ENCODE data around the gene CDC25A. TPM values are rescaled to one million over a fixed set of nuclear protein-coding genes. Genes with fewer than 3 reads are reported as not detected.
A peak's percentile ranks its signal among the peaks of the same experiment; 100 is the strongest.

CDC25A gene
- 50.9 and 52.6 TPM in 2 replicates for total RNA-seq

GRCh38 chr3:48188266-48189201, at the start of gene CDC25A:
CDC25A (minus strand) TSS chr3:48188417; CDS start chr3:48187947, 470 bp downstream.
- Mint-ChIP-seq H3K27me3 (ENCODE audit: insufficient read depth) (peaks cover 6% of the 10 kb centered on the region), H3K27ac (peak within 1 kb of the TSS; percentile 92), H3K9me3 (no peaks in the 10 kb centered on the region), H3K36me3 (ENCODE audit: low read depth) (peaks cover 19% of the 10 kb centered on the region), H3K4me1 (ENCODE audit: low read depth) (peaks cover 35% of the 10 kb centered on the region), H3K4me3 (peak within 1 kb of the TSS; percentile 96)
- DNase-seq (ENCODE audit: low spot score) = peak; percentile 95
- intact Hi-C loops (cut with micrococcal nuclease) = loop anchor here (1.0 to 2.0 kb wide), 13 partner anchors 53 to 1212 kb away; partner anchors contain the start of genes CCDC12, CCDC51, DHX30 and ELP6

- Mint-ChIP-seq H3K4me1 (ENCODE audit: low read depth) (peaks cover 19% of the 10 kb centered on the region), H3K27ac (no peak overlapping the region), H3K9me3 (no peaks in the 10 kb centered on the region), H3K27me3 (ENCODE audit: insufficient read depth) (no peaks in the 10 kb centered on the region), H3K36me3 (ENCODE audit: low read depth) (no peaks in the 10 kb centered on the region), H3K4me3 (no peak overlapping the region)
- no peak for DNase-seq (ENCODE audit: low spot score)
- intact Hi-C loops (cut with micrococcal nuclease) = no loop called here
These were observed 48.3 kb upstream of the CDC25A start for GRCh38 chr3:48236531-48236930.

GRCh38 chr3:48233542-48233941, 45.3 kb upstream of the CDC25A start:
- Mint-ChIP-seq H3K4me3 (no peak overlapping the region), H3K27me3 (ENCODE audit: insufficient read depth) (no peaks in the 10 kb centered on the region), H3K4me1 (ENCODE audit: low read depth) (peaks cover 10% of the 10 kb centered on the region), H3K9me3 (no peaks in the 10 kb centered on the region), H3K27ac (no peak overlapping the region), H3K36me3 (ENCODE audit: low read depth) (no peaks in the 10 kb centered on the region)
- DNase-seq (ENCODE audit: low spot score) = no peak
- intact Hi-C loops (cut with micrococcal nuclease) = loop anchor here (2.0 kb wide), 1 partner anchor 35 kb away; no protein-coding TSS in a partner anchor

GRCh38 chr3:48232734-48233133, 44.5 kb upstream of the CDC25A start:
- Mint-ChIP-seq H3K36me3 (ENCODE audit: low read depth) (no peaks in the 10 kb centered on the region), H3K27ac (no peak overlapping the region), H3K4me1 (ENCODE audit: low read depth) (peaks cover 10% of the 10 kb centered on the region), H3K9me3 (no peaks in the 10 kb centered on the region), H3K4me3 (no peak overlapping the region), H3K27me3 (ENCODE audit: insufficient read depth) (no peaks in the 10 kb centered on the region)
- DNase-seq (ENCODE audit: low spot score) = peak; percentile 26
- intact Hi-C loops (cut with micrococcal nuclease) = loop anchor here (1.0 to 2.0 kb wide), 4 partner anchors 36 to 204 kb away; no protein-coding TSS in a partner anchor

GRCh38 chr3:48232232-48232631, 44.0 kb upstream of the CDC25A start:
- H3K9me3 Mint-ChIP-seq = no peaks in the 10 kb centered on the region
- no peak overlapping the region for H3K4me3 Mint-ChIP-seq
- DNase-seq (ENCODE audit: low spot score) = no peak
- H3K36me3 Mint-ChIP-seq (ENCODE audit: low read depth) = no peaks in the 10 kb centered on the region
- H3K27ac Mint-ChIP-seq = no peak overlapping the region
- intact Hi-C loops (cut with micrococcal nuclease) = loop anchor here (1.0 to 2.0 kb wide), 4 partner anchors 37 to 204 kb away; no protein-coding TSS in a partner anchor
- H3K4me1 Mint-ChIP-seq (ENCODE audit: low read depth) = peaks cover 10% of the 10 kb centered on the region
- H3K27me3 Mint-ChIP-seq (ENCODE audit: insufficient read depth) = peaks cover 1% of the 10 kb centered on the region

- Mint-ChIP-seq H3K27me3 (ENCODE audit: insufficient read depth) (peaks cover 5% of the 10 kb centered on the region), H3K9me3 (no peaks in the 10 kb centered on the region), H3K36me3 (ENCODE audit: low read depth) (no peaks in the 10 kb centered on the region), H3K4me1 (ENCODE audit: low read depth) (no peaks in the 10 kb centered on the region), H3K27ac (no peak overlapping the region), H3K4me3 (no peak overlapping the region)
- DNase-seq (ENCODE audit: low spot score) = no peak
- intact Hi-C loops (cut with micrococcal nuclease) = no loop called here
These were observed 38.7 kb upstream of the CDC25A start for GRCh38 chr3:48226939-48227338.

GRCh38 chr3:48225587-48225986, 37.4 kb upstream of the CDC25A start:
- DNase-seq (ENCODE audit: low spot score) = no peak
- no peak overlapping the region for H3K27ac Mint-ChIP-seq
- intact Hi-C loops (cut with micrococcal nuclease) = no loop called here

GRCh38 chr3:48222616-48223513, 34.6 kb upstream of the CDC25A start, which contains the start of gene CAMP:
CAMP (plus strand) TSS chr3:48223495; CDS start chr3:48223512, 17 bp downstream.
- no peaks in the 10 kb centered on the region for H3K9me3 Mint-ChIP-seq
- H3K36me3 Mint-ChIP-seq (ENCODE audit: low read depth) = no peaks in the 10 kb centered on the region
- intact Hi-C loops (cut with micrococcal nuclease) = no loop called here
- DNase-seq (ENCODE audit: low spot score) = no peak
- no peak within 1 kb of the TSS for H3K4me3 Mint-ChIP-seq
- H3K27me3 Mint-ChIP-seq (ENCODE audit: insufficient read depth) = peaks cover 10% of the 10 kb centered on the region
- no peaks in the 10 kb centered on the region for H3K4me1 Mint-ChIP-seq (ENCODE audit: low read depth)
- no peak within 1 kb of the TSS for H3K27ac Mint-ChIP-seq

More at GRCh38 chr3:48225587-48225986, 37.4 kb upstream of the CDC25A start:
- Mint-ChIP-seq H3K36me3 (ENCODE audit: low read depth) (no peaks in the 10 kb centered on the region), H3K4me1 (ENCODE audit: low read depth) (no peaks in the 10 kb centered on the region), H3K4me3 (no peak overlapping the region), H3K27me3 (ENCODE audit: insufficient read depth) (peaks cover 8% of the 10 kb centered on the region), H3K9me3 (no peaks in the 10 kb centered on the region)

- H3K27me3 Mint-ChIP-seq (ENCODE audit: insufficient read depth) = peaks cover 6% of the 10 kb centered on the region
- H3K36me3 Mint-ChIP-seq (ENCODE audit: low read depth) = no peaks in the 10 kb centered on the region
- no peaks in the 10 kb centered on the region for H3K4me1 Mint-ChIP-seq (ENCODE audit: low read depth)
- no peak overlapping the region for H3K27ac Mint-ChIP-seq
- intact Hi-C loops (cut with micrococcal nuclease) = no loop called here
- no peak for DNase-seq (ENCODE audit: low spot score)
- H3K9me3 Mint-ChIP-seq = no peaks in the 10 kb centered on the region
- no peak overlapping the region for H3K4me3 Mint-ChIP-seq
These were observed 32.5 kb upstream of the CDC25A start for GRCh38 chr3:48220746-48221145.

GRCh38 chr3:48219543-48219942, 31.3 kb upstream of the CDC25A start:
- no peak overlapping the region for H3K4me3 Mint-ChIP-seq
- DNase-seq (ENCODE audit: low spot score) = no peak
- intact Hi-C loops (cut with micrococcal nuclease) = no loop called here
- H3K4me1 Mint-ChIP-seq (ENCODE audit: low read depth) = no peaks in the 10 kb centered on the region
- H3K9me3 Mint-ChIP-seq = no peaks in the 10 kb centered on the region
- H3K36me3 Mint-ChIP-seq (ENCODE audit: low read depth) = no peaks in the 10 kb centered on the region
- no peak overlapping the region for H3K27ac Mint-ChIP-seq
- peaks cover 7% of the 10 kb centered on the region for H3K27me3 Mint-ChIP-seq (ENCODE audit: insufficient read depth)

GRCh38 chr3:48218537-48218936, 30.3 kb upstream of the CDC25A start:
- H3K27me3 Mint-ChIP-seq (ENCODE audit: insufficient read depth) = peaks cover 7% of the 10 kb centered on the region

GRCh38 chr3:48217449-48217848, 29.2 kb upstream of the CDC25A start:
- H3K27me3 Mint-ChIP-seq (ENCODE audit: insufficient read depth) = peaks cover 7% of the 10 kb centered on the region
- DNase-seq (ENCODE audit: low spot score) = no peak
- no peak overlapping the region for H3K27ac Mint-ChIP-seq
- H3K36me3 Mint-ChIP-seq (ENCODE audit: low read depth) = no peaks in the 10 kb centered on the region
- H3K4me1 Mint-ChIP-seq (ENCODE audit: low read depth) = no peaks in the 10 kb centered on the region
- H3K4me3 Mint-ChIP-seq = no peak overlapping the region
- intact Hi-C loops (cut with micrococcal nuclease) = no loop called here
- no peaks in the 10 kb centered on the region for H3K9me3 Mint-ChIP-seq

More at GRCh38 chr3:48218537-48218936, 30.3 kb upstream of the CDC25A start:
- intact Hi-C loops (cut with micrococcal nuclease) = no loop called here
- no peaks in the 10 kb centered on the region for H3K9me3 Mint-ChIP-seq
- H3K36me3 Mint-ChIP-seq (ENCODE audit: low read depth) = no peaks in the 10 kb centered on the region
- DNase-seq (ENCODE audit: low spot score) = no peak
- H3K27ac Mint-ChIP-seq = no peak overlapping the region
- no peaks in the 10 kb centered on the region for H3K4me1 Mint-ChIP-seq (ENCODE audit: low read depth)
- no peak overlapping the region for H3K4me3 Mint-ChIP-seq

Data from activated T-helper 1 cell treated with anti-CD3 and anti-CD28 coated beads, Interleukin-12 subunit alpha, Interleukin-12 subunit beta, Interleukin-2, Interleukin-4 antibody, amounts not matched to agents 30 ng/mL and 10 ng/mL and 1 ng/mL, durations not matched to agents 14 hours and 24 hours and 36 hours (primary cell).